Stimulated activated CD4-positive, alpha-beta T cell treated with anti-CD3 and anti-CD28 coated beads, Interleukin-15, amount 100 ng/mL, for 48 hours (primary cell): ENCODE measurements around the gene TAT.

Source experiments
- DNase-seq, 2 donors: peaks; one replicate each; pipeline ENCODE4 v3.0.0-alpha.2; 2020; ENCODE audit warnings: low read depth in 2 of 2

Gene TAT

DNA sequence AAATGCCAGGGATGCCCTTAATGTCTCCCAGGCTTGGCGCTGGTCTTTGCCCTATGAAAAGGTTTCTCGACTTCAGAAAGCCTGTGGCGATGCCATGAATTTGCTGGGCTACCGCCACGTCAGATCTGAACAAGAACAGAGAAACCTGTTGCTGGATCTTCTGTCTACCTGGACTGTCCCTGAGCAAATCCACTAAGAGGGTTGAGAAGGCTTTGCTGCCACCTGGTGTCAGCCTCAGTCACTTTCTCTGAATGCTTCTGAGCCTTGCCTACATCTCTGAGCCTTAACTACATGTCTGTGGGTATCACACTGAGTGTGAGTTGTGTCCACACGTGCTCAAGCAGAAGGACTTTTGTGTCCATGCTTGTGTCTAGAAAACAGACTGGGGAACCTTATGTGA, 39.2 kb downstream of the TAT start:
- DNase-seq = peak; percentile 3 to 19

- no peak for DNase-seq
Observed at GRCh38 chr16:71536752-71537499, 40.0 kb downstream of the TAT start.

- DNase-seq = no peak
Observed at GRCh38 chr16:71532366-71532765, 44.5 kb downstream of the TAT start.

- DNase-seq = no peak
Observed at GRCh38 chr16:71528863-71529262, 48.0 kb downstream of the TAT start.

DNA sequence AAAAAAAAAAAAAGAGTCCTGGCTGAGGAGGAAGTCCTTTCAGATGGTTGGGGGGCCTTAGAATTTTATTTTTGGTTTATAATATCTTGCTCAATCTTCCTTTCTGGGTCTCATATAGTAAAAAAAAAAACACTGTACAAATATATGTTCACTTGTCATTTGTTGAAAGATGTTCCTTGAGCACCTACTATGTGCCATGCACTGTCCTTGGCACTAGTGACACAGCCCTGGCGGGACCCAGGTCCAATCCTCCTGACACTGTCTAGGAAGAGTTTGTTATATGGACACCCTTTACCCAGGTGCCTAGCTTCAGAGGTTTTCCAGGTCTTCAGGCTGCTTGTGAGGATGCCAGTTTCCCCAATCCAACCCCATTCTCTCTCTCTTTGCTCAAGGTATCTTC, 48.6 kb downstream of the TAT start:
- DNase-seq = no peak

DNA sequence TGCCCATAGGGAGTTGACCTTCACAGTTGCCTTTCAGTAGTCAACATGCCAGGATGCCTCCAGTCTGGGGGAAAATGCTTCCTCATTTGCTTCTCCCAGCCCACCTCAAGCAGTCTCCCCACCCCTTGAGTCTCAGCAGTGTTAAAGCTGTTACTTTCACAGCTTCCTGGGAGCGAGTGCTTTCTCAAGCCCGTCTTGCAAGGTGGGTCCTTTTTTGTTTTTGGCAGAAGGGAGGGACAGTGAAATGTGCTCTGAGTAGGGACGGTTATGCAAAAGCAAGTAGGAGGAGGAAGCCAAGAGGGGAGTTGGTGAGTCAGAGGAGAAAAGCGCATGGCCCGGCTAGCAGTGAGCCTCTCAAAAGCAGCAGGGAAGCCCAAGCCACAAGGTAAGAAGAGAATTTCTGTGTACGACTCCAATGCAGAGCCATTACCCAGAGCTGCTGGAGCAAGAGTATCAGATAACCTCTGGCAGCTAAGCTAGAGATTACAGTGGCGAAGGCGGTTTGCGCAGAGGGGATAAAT, 50.7 kb downstream of the TAT start, which contains the start of gene CHST4:
Gene CHST4, plus strand, starts transcription at position 316 of the 521 bp plus-strand sequence. CDS start 10,252 bp downstream, outside the sequence.
- DNase-seq = no peak

GRCh38 chr16:71524566-71525553, 52.0 kb downstream of the TAT start:
- no peak for DNase-seq

DNA sequence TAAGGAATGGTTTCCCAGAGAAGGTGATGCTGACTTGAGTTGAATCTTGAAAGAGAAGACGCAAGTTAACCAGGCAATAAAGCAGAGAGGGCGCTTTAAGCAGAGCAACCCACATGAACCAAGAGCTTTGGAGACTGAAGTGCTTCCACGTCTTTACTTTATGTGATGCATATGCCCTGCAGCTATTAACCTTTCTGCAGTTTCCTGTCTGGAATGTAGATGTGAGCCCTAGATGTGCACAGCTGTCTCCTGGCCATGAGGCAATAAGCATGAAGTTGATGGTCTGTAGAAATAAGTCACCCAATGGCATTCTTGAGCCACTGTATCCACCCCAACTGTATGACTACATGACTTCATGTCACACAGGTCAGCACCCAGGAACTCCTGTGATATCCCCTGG, 56.3 kb downstream of the TAT start:
- DNase-seq = no peak
